Mesenchymal stem cell (in vitro differentiated cells and primary cell): Measurements from ENCODE around the gene HELLS.

ENCODE experiments used
- DNase-seq: peaks from one replicate; pipeline ENCODE4 v3.0.0-alpha.2; 2013
- H2AFZ ChIP-seq: one replicate; pipeline ENCODE4 v1.6.1; 2013; ENCODE audit warnings: low read depth, mild to moderate bottlenecking, control low read depth, inconsistent platforms, low read length, moderate library complexity
- H2AK5ac ChIP-seq: 2 replicates; pipeline ENCODE4 v1.6.1; 2013; ENCODE audit warnings: low read length, moderate library complexity, mild to moderate bottlenecking, inconsistent platforms; ENCODE audit not compliant: severe bottlenecking
- H2BK120ac ChIP-seq: one replicate; pipeline ENCODE4 v1.6.1; 2013; ENCODE audit warnings: low read depth, mild to moderate bottlenecking, inconsistent platforms, low read length, moderate library complexity
- H2BK12ac ChIP-seq, 2 experiments: one replicate each; pipeline ENCODE4 v1.6.1; 2013; ENCODE audit warnings: inconsistent platforms in 2 of 2, low read length in 2 of 2, mild to moderate bottlenecking in 2 of 2, moderate library complexity in 2 of 2, control low read depth in 1 of 2
- H2BK15ac ChIP-seq: one replicate; pipeline ENCODE4 v1.6.1; 2013; ENCODE audit warnings: mild to moderate bottlenecking, low read depth, inconsistent platforms; ENCODE audit not compliant: poor library complexity, severe bottlenecking
- H2BK5ac ChIP-seq: 2 replicates; pipeline ENCODE4 v1.6.1; 2013; ENCODE audit warnings: low read depth, mild to moderate bottlenecking, low read length, control low read depth, inconsistent platforms; ENCODE audit not compliant: poor library complexity, severe bottlenecking
- H3K14ac ChIP-seq, 2 experiments: one replicate each; pipeline ENCODE4 v1.6.1; 2013; ENCODE audit warnings: inconsistent platforms in 2 of 2, low read length in 2 of 2, control low read depth in 1 of 2, mild to moderate bottlenecking in 1 of 2, moderate library complexity in 1 of 2
- H3K18ac ChIP-seq, 2 experiments: one replicate each; pipeline ENCODE4 v1.6.1; 2013; ENCODE audit warnings: inconsistent platforms in 2 of 2, low read length in 2 of 2, control low read depth in 1 of 2, low read depth in 1 of 2, mild to moderate bottlenecking in 1 of 2
- H3K23ac ChIP-seq, 2 experiments: one replicate each; pipeline ENCODE4 v1.6.1; 2013; ENCODE audit warnings: inconsistent platforms in 2 of 2, low read length in 2 of 2, mild to moderate bottlenecking in 2 of 2, moderate library complexity in 2 of 2, control low read depth in 1 of 2
- H3K27ac ChIP-seq: 2 replicates; pipeline ENCODE4 v1.5.1; 2013; ENCODE audit warnings: mild to moderate bottlenecking, moderate library complexity, low read length, control low read depth, inconsistent platforms; ENCODE audit not compliant: poor library complexity, severe bottlenecking
- H3K27me3 ChIP-seq, 2 experiments: 2 replicates each; pipeline versions ENCODE4 v1.6.1 to v1.7.0; 2013; ENCODE audit warnings: low read length in 2 of 2, mild to moderate bottlenecking in 2 of 2, moderate library complexity in 2 of 2, control low read depth in 1 of 2, inconsistent platforms in 1 of 2; ENCODE audit not compliant: control insufficient read depth in 1 of 2, insufficient read depth in 1 of 2
- H3K36me3 ChIP-seq, 2 experiments: 2 replicates each; pipeline versions ENCODE4 v1.6.1 to v1.7.0; 2013; ENCODE audit warnings: low read length in 2 of 2, control low read depth in 1 of 2, inconsistent platforms in 1 of 2, low read depth in 1 of 2, mild to moderate bottlenecking in 1 of 2; ENCODE audit not compliant: insufficient read depth in 2 of 2, control insufficient read depth in 1 of 2
- H3K4ac ChIP-seq, 2 experiments: one replicate each; pipeline ENCODE4 v1.6.1; 2013; ENCODE audit warnings: inconsistent platforms in 2 of 2, low read length in 2 of 2, mild to moderate bottlenecking in 2 of 2, moderate library complexity in 2 of 2, control low read depth in 1 of 2, low read depth in 1 of 2
- H3K4me1 ChIP-seq: 2 replicates; pipeline ENCODE4 v1.6.1; 2013; ENCODE audit warnings: low read depth, low read length, control low read depth; ENCODE audit not compliant: control insufficient read depth, insufficient read depth
- H3K4me2 ChIP-seq: 2 replicates; pipeline ENCODE4 v1.6.1; 2013; ENCODE audit warnings: low read length, mild to moderate bottlenecking, inconsistent platforms; ENCODE audit not compliant: poor library complexity, severe bottlenecking
- H3K4me3 ChIP-seq, 2 experiments: 2 replicates each; pipeline versions ENCODE4 v1.5.1 to v1.7.0; 2013; ENCODE audit warnings: low read length in 2 of 2, mild to moderate bottlenecking in 2 of 2, control low read depth in 1 of 2, low read depth in 1 of 2; ENCODE audit not compliant: insufficient read depth in 1 of 2
- H3K79me1 ChIP-seq: replicated peaks from 2 replicates; pipeline ENCODE4 v1.6.1; 2013; ENCODE audit warnings: mild to moderate bottlenecking, control low read depth, low read length, inconsistent platforms; ENCODE audit not compliant: poor library complexity, severe bottlenecking
- H3K9ac ChIP-seq: 2 replicates; pipeline ENCODE4 v1.7.0; 2013; ENCODE audit warnings: mild to moderate bottlenecking, low read length, moderate library complexity
- H3K9me3 ChIP-seq: 2 replicates; pipeline ENCODE4 v1.7.0; 2013; ENCODE audit warnings: mild to moderate bottlenecking, low read length; ENCODE audit not compliant: control insufficient read depth
- H4K8ac ChIP-seq: one replicate; pipeline ENCODE4 v1.6.1; 2013; ENCODE audit warnings: inconsistent platforms, mild to moderate bottlenecking, low read length, moderate library complexity
- H4K91ac ChIP-seq: one replicate; pipeline ENCODE4 v1.6.1; 2013; ENCODE audit warnings: mild to moderate bottlenecking, low read length, inconsistent platforms
- WGBS: methylation state at CpG from one replicate; pipeline ENCODE4 v1.1.7; 2013; ENCODE audit warnings: mixed read lengths; 5-methylcytosine and 5-hydroxymethylcytosine counted together

Gene HELLS

DNA sequence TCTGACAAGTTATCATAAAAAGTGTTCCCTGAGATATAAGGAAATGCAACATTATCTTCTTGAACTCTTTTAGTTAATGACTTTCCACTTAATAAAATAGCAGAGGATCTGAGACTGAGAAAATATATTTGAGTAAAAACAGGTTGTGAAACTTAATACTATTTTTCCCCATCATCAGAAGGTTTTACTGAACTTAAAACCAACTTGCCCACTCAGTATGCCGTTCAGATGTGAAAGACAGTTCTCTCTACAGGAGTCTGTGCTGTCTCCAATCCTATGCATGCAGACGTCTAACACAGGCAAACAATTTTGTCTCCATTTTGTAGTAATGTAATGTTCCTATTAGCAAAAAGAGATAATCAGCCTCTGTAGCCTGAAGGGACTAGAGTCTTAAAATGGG is 99.7 kb downstream of the HELLS start:
- Histone ChIP-seq H3K9me3 (no peaks in the 10 kb centered on the region), H3K9ac (no peak overlapping the region), H2BK12ac (no peak overlapping the region), H3K23ac (no peak overlapping the region), H2BK120ac (no peak overlapping the region), H2AFZ (no peak overlapping the region), H2BK5ac (no peak overlapping the region), H2BK15ac (no peak overlapping the region), H4K8ac (no peak overlapping the region), H3K4me1 (no peaks in the 10 kb centered on the region), H3K18ac (no peak overlapping the region), H3K14ac (no peak overlapping the region), H3K4me2 (no peak overlapping the region), H3K79me1 (no peaks in the 10 kb centered on the region), H3K27me3 (no peaks in the 10 kb centered on the region), H3K4me3 (no peak overlapping the region), H3K36me3 (no peaks in the 10 kb centered on the region), H2AK5ac (no peak overlapping the region), H4K91ac (no peak overlapping the region), H3K27ac (no peak overlapping the region), H3K4ac (no peak overlapping the region)
- 90% methylated on average over 1 of the region's 2 CpGs for WGBS
- no peak for DNase-seq
